ENCODE data around the gene PRKAB1.

GRCh38 chr12:119644930-119645329 is 23.0 kb upstream of the PRKAB1 start:
- TF ChIP-seq, protein P1, sequence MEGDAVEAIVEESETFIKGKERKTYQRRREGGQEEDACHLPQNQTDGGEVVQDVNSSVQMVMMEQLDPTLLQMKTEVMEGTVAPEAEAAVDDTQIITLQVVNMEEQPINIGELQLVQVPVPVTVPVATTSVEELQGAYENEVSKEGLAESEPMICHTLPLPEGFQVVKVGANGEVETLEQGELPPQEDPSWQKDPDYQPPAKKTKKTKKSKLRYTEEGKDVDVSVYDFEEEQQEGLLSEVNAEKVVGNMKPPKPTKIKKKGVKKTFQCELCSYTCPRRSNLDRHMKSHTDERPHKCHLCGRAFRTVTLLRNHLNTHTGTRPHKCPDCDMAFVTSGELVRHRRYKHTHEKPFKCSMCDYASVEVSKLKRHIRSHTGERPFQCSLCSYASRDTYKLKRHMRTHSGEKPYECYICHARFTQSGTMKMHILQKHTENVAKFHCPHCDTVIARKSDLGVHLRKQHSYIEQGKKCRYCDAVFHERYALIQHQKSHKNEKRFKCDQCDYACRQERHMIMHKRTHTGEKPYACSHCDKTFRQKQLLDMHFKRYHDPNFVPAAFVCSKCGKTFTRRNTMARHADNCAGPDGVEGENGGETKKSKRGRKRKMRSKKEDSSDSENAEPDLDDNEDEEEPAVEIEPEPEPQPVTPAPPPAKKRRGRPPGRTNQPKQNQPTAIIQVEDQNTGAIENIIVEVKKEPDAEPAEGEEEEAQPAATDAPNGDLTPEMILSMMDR (IDR thresholded peaks at IDR 0.05): no peak
- no peak for TF ChIP-seq POLR2AphosphoS5 (IDR thresholded peaks at IDR 0.05; ENCODE audit: insufficient read depth in 1 of 2, low read depth in 1 of 2)

Measured in vagina (tissue), 2 donors.